ENCODE data around the gene C19orf67.

The C19orf67 gene

GRCh38 chr19:14107581-14108461, 22.2 kb upstream of the C19orf67 start:
- Histone ChIP-seq H3K9ac (ENCODE audit: low read depth, low read length) (no peak overlapping the region), H3K27me3 (ENCODE audit: control insufficient read depth, insufficient read depth, low read length) (no peaks in the 10 kb centered on the region), H3K36me3 (ENCODE audit: control insufficient read depth, insufficient read depth, low read length) (peaks cover under 1% of the 10 kb centered on the region; the same call in 1 of the 2 replicates), H3K4me3 (ENCODE audit: low read depth, low read length) (no peak overlapping the region), H3K27ac (ENCODE audit: low read depth, low read length) (no peak overlapping the region), H3K4me1 (ENCODE audit: control insufficient read depth, insufficient read depth, low read length) (peaks cover 11% of the 10 kb centered on the region), H3K9me3 (ENCODE audit: control insufficient read depth, insufficient read depth, low read length) (no peaks in the 10 kb centered on the region)

GRCh38 chr19:14106840-14107239, 21.3 kb upstream of the C19orf67 start:
- Histone ChIP-seq H3K4me1 (ENCODE audit: control insufficient read depth, insufficient read depth, low read length) (peaks cover 3% of the 10 kb centered on the region), H3K36me3 (ENCODE audit: control insufficient read depth, insufficient read depth, low read length) (peaks cover 9% of the 10 kb centered on the region), H3K4me3 (ENCODE audit: low read depth, low read length) (no peak overlapping the region), H3K9ac (ENCODE audit: low read depth, low read length) (no peak overlapping the region), H3K9me3 (ENCODE audit: control insufficient read depth, insufficient read depth, low read length) (no peaks in the 10 kb centered on the region), H3K27ac (ENCODE audit: low read depth, low read length) (no peak overlapping the region), H3K27me3 (ENCODE audit: control insufficient read depth, insufficient read depth, low read length) (no peaks in the 10 kb centered on the region)

GRCh38 chr19:14105680-14106079, 20.1 kb upstream of the C19orf67 start:
- H3K9ac ChIP-seq (ENCODE audit: low read depth, low read length): no peak overlapping the region
- H3K4me3 ChIP-seq (ENCODE audit: low read depth, low read length): no peak overlapping the region
- H3K4me1 ChIP-seq (ENCODE audit: control insufficient read depth, insufficient read depth, low read length): no peaks in the 10 kb centered on the region
- no peak overlapping the region for H3K27ac ChIP-seq (ENCODE audit: low read depth, low read length)
- H3K27me3 ChIP-seq (ENCODE audit: control insufficient read depth, insufficient read depth, low read length): no peaks in the 10 kb centered on the region
- peaks cover 13% of the 10 kb centered on the region for H3K36me3 ChIP-seq (ENCODE audit: control insufficient read depth, insufficient read depth, low read length)
- H3K9me3 ChIP-seq (ENCODE audit: control insufficient read depth, insufficient read depth, low read length): no peaks in the 10 kb centered on the region

GRCh38 chr19:14103310-14103709, 17.7 kb upstream of the C19orf67 start:
- no peak overlapping the region for H3K27ac ChIP-seq (ENCODE audit: low read depth, low read length)
- no peak overlapping the region for H3K4me3 ChIP-seq (ENCODE audit: low read depth, low read length)
- H3K9ac ChIP-seq (ENCODE audit: low read depth, low read length): no peak overlapping the region
- peaks cover 19% of the 10 kb centered on the region for H3K36me3 ChIP-seq (ENCODE audit: control insufficient read depth, insufficient read depth, low read length)
- H3K27me3 ChIP-seq (ENCODE audit: control insufficient read depth, insufficient read depth, low read length): no peaks in the 10 kb centered on the region
- no peaks in the 10 kb centered on the region for H3K4me1 ChIP-seq (ENCODE audit: control insufficient read depth, insufficient read depth, low read length)
- H3K9me3 ChIP-seq (ENCODE audit: control insufficient read depth, insufficient read depth, low read length): no peaks in the 10 kb centered on the region

GRCh38 chr19:14102756-14103155, 17.2 kb upstream of the C19orf67 start:
- peaks cover 19% of the 10 kb centered on the region for H3K36me3 ChIP-seq (ENCODE audit: control insufficient read depth, insufficient read depth, low read length)
- no peaks in the 10 kb centered on the region for H3K9me3 ChIP-seq (ENCODE audit: control insufficient read depth, insufficient read depth, low read length)
- no peak overlapping the region for H3K4me3 ChIP-seq (ENCODE audit: low read depth, low read length)
- no peaks in the 10 kb centered on the region for H3K27me3 ChIP-seq (ENCODE audit: control insufficient read depth, insufficient read depth, low read length)
- no peak overlapping the region for H3K9ac ChIP-seq (ENCODE audit: low read depth, low read length)
- no peak overlapping the region for H3K27ac ChIP-seq (ENCODE audit: low read depth, low read length)
- H3K4me1 ChIP-seq (ENCODE audit: control insufficient read depth, insufficient read depth, low read length): no peaks in the 10 kb centered on the region

GRCh38 chr19:14102102-14102696, 16.6 kb upstream of the C19orf67 start:
- Histone ChIP-seq H3K4me1 (ENCODE audit: control insufficient read depth, insufficient read depth, low read length) (no peaks in the 10 kb centered on the region), H3K4me3 (ENCODE audit: low read depth, low read length) (no peak overlapping the region), H3K9ac (ENCODE audit: low read depth, low read length) (no peak overlapping the region), H3K36me3 (ENCODE audit: control insufficient read depth, insufficient read depth, low read length) (peaks cover 19% of the 10 kb centered on the region), H3K27me3 (ENCODE audit: control insufficient read depth, insufficient read depth, low read length) (no peaks in the 10 kb centered on the region), H3K27ac (ENCODE audit: low read depth, low read length) (no peak overlapping the region), H3K9me3 (ENCODE audit: control insufficient read depth, insufficient read depth, low read length) (no peaks in the 10 kb centered on the region)

GRCh38 chr19:14101003-14101545, 15.5 kb upstream of the C19orf67 start:
- Histone ChIP-seq H3K9ac (ENCODE audit: low read depth, low read length) (no peak overlapping the region), H3K27me3 (ENCODE audit: control insufficient read depth, insufficient read depth, low read length) (no peaks in the 10 kb centered on the region), H3K36me3 (ENCODE audit: control insufficient read depth, insufficient read depth, low read length) (peaks cover 19% of the 10 kb centered on the region), H3K9me3 (ENCODE audit: control insufficient read depth, insufficient read depth, low read length) (no peaks in the 10 kb centered on the region), H3K4me1 (ENCODE audit: control insufficient read depth, insufficient read depth, low read length) (no peaks in the 10 kb centered on the region), H3K27ac (ENCODE audit: low read depth, low read length) (no peak overlapping the region), H3K4me3 (ENCODE audit: low read depth, low read length) (no peak overlapping the region)

- Histone ChIP-seq H3K27ac (ENCODE audit: low read depth, low read length) (no peak overlapping the region), H3K4me1 (ENCODE audit: control insufficient read depth, insufficient read depth, low read length) (no peaks in the 10 kb centered on the region), H3K36me3 (ENCODE audit: control insufficient read depth, insufficient read depth, low read length) (peaks cover 17% of the 10 kb centered on the region), H3K4me3 (ENCODE audit: low read depth, low read length) (no peak overlapping the region), H3K27me3 (ENCODE audit: control insufficient read depth, insufficient read depth, low read length) (no peaks in the 10 kb centered on the region), H3K9ac (ENCODE audit: low read depth, low read length) (no peak overlapping the region), H3K9me3 (ENCODE audit: control insufficient read depth, insufficient read depth, low read length) (no peaks in the 10 kb centered on the region)
These were observed 12.1 kb upstream of the C19orf67 start for GRCh38 chr19:14097532-14098151.

GRCh38 chr19:14096272-14096992, 10.8 kb upstream of the C19orf67 start:
- H3K27me3 ChIP-seq (ENCODE audit: control insufficient read depth, insufficient read depth, low read length): no peaks in the 10 kb centered on the region
- no peak overlapping the region for H3K4me3 ChIP-seq (ENCODE audit: low read depth, low read length)
- peaks cover 4% of the 10 kb centered on the region; the same call in 1 of the 2 replicates for H3K4me1 ChIP-seq (ENCODE audit: control insufficient read depth, insufficient read depth, low read length)
- no peak overlapping the region for H3K9ac ChIP-seq (ENCODE audit: low read depth, low read length)
- H3K9me3 ChIP-seq (ENCODE audit: control insufficient read depth, insufficient read depth, low read length): no peaks in the 10 kb centered on the region
- no peak overlapping the region for H3K27ac ChIP-seq (ENCODE audit: low read depth, low read length)
- peaks cover 10% of the 10 kb centered on the region for H3K36me3 ChIP-seq (ENCODE audit: control insufficient read depth, insufficient read depth, low read length)

- peaks cover 4% of the 10 kb centered on the region; the same call in 1 of the 2 replicates for H3K4me1 ChIP-seq (ENCODE audit: control insufficient read depth, insufficient read depth, low read length)
- H3K36me3 ChIP-seq (ENCODE audit: control insufficient read depth, insufficient read depth, low read length): no peaks in the 10 kb centered on the region
- H3K9me3 ChIP-seq (ENCODE audit: control insufficient read depth, insufficient read depth, low read length): no peaks in the 10 kb centered on the region
- H3K4me3 ChIP-seq (ENCODE audit: low read depth, low read length): no peak overlapping the region
- H3K27ac ChIP-seq (ENCODE audit: low read depth, low read length): no peak overlapping the region
- H3K9ac ChIP-seq (ENCODE audit: low read depth, low read length): no peak overlapping the region
- no peaks in the 10 kb centered on the region for H3K27me3 ChIP-seq (ENCODE audit: control insufficient read depth, insufficient read depth, low read length)
These were observed 9.3 kb upstream of the C19orf67 start for GRCh38 chr19:14094854-14095253.

All from HUES48 (cell line).